ENCODE measurements around the gene HOXD8.

GRCh38 chr2:176124110-176124946 lies 5.2 kb upstream of the HOXD8 start:
- TF ChIP-seq, protein P1, sequence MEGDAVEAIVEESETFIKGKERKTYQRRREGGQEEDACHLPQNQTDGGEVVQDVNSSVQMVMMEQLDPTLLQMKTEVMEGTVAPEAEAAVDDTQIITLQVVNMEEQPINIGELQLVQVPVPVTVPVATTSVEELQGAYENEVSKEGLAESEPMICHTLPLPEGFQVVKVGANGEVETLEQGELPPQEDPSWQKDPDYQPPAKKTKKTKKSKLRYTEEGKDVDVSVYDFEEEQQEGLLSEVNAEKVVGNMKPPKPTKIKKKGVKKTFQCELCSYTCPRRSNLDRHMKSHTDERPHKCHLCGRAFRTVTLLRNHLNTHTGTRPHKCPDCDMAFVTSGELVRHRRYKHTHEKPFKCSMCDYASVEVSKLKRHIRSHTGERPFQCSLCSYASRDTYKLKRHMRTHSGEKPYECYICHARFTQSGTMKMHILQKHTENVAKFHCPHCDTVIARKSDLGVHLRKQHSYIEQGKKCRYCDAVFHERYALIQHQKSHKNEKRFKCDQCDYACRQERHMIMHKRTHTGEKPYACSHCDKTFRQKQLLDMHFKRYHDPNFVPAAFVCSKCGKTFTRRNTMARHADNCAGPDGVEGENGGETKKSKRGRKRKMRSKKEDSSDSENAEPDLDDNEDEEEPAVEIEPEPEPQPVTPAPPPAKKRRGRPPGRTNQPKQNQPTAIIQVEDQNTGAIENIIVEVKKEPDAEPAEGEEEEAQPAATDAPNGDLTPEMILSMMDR (IDR thresholded peaks at IDR 0.05) = no peak
- TF ChIP-seq POLR2A (IDR thresholded peaks at IDR 0.05) (no peak), EP300 (IDR thresholded peaks at IDR 0.05) (no peak)
